ENCODE results near the gene KIF16B. TPM values are rescaled to one million over a fixed set of nuclear protein-coding genes. Genes with fewer than 3 reads are reported as not detected.

Gene KIF16B
- total and polyA plus RNA-seq, 2 donors (not counting 3 experiments of a cell fraction or from before 2014, with no cell fraction given), result 2.9 to 8.8 TPM

GRCh38 chr20:16497896-16498295, 75.4 kb downstream of the KIF16B start:
- BruUV-seq (replicated peaks), result no TSS peak
- intact Hi-C loops (cut with micrococcal nuclease) (no loop called here), dilution Hi-C loops (cut with MboI; ENCODE audit: extremely low pct_ligation_motif_present, low sequenced_read_pairs) (no loop called here)
- no peak overlapping the region for H3K9ac ChIP-seq (replicated peaks; ENCODE audit: extremely low read depth, insufficient read depth, low read length)
- H3K27me3 ChIP-seq (ENCODE audit: control insufficient read depth in 2 of 2, insufficient read depth in 2 of 2, low read length in 2 of 2), result no peaks in the 10 kb centered on the region
- H3K27ac ChIP-seq (ENCODE audit: insufficient read depth, low read depth, low read length), result no peak overlapping the region
- H3K36me3 ChIP-seq (ENCODE audit: control insufficient read depth in 2 of 2, extremely low read depth in 1 of 2, insufficient read depth in 2 of 2, low read length in 2 of 2), result no peaks in the 10 kb centered on the region
- no peaks in the 10 kb centered on the region for H3K79me2 ChIP-seq (ENCODE audit: control insufficient read depth, insufficient read depth, low read length)
- POLR2A ChIA-PET, result no interaction called here
- H3K4me1 ChIP-seq (ENCODE audit: control insufficient read depth, extremely low read depth, insufficient read depth, low read length), result no peaks in the 10 kb centered on the region
- no peak overlapping the region for H3K4me2 ChIP-seq (ENCODE audit: insufficient read depth, low read length)
- TF ChIP-seq GATA2 (IDR thresholded peaks at IDR 0.05; ENCODE audit: insufficient read depth, insufficient read length, low read depth, low read length) (no peak), JUN (IDR thresholded peaks at IDR 0.05; ENCODE audit: borderline replicate concordance, insufficient read depth, insufficient read length, low read depth) (no peak), POLR2A (IDR thresholded peaks at IDR 0.05; ENCODE audit: low read depth, low read length) (no peak), POLR2AphosphoS5 (IDR thresholded peaks at IDR 0.05; ENCODE audit: insufficient read depth, low read depth, low read length) (no peak), MYC (IDR thresholded peaks at IDR 0.05; ENCODE audit: low read depth, low read length) (no peak), EZH2 (IDR thresholded peaks at IDR 0.05; ENCODE audit: borderline replicate concordance, low read depth, low read length, severe bottlenecking) (no peak), CTCF (IDR thresholded peaks at IDR 0.05; ENCODE audit: extremely low read depth in 1 of 2, insufficient read depth in 1 of 2, low read depth in 1 of 2, low read length in 2 of 2) (no peak)
- no peaks in the 10 kb centered on the region for H3K9me3 ChIP-seq (replicated peaks; ENCODE audit: control insufficient read depth, insufficient read depth, low read length)
- H2AFZ ChIP-seq (ENCODE audit: low read depth, low read length), result no peak overlapping the region
- FAIRE-seq (no peak), DNase-seq (ENCODE audit: low read depth, low spot score) (no peak)
- CTCF ChIA-PET, result no interaction called here
- H4K20me1 ChIP-seq (replicated peaks; ENCODE audit: control insufficient read depth, extremely low read depth, insufficient read depth, low read length), result no peaks in the 10 kb centered on the region
- H3K4me3 ChIP-seq (replicated peaks in 1 of 3; ENCODE audit: insufficient read depth in 1 of 3, low read depth in 1 of 3, low read length in 3 of 3), result no peak overlapping the region
- no peaks in the 10 kb centered on the region for H3K9me1 ChIP-seq (replicated peaks; ENCODE audit: control insufficient read depth, extremely low read depth, insufficient read depth, low read length)
